Effector memory CD4-positive, alpha-beta T cell (primary cell): ENCODE results near the gene TTC9.

Experiments used
- DNase-seq, 3 donors: peaks; one replicate each; pipeline ENCODE4 v3.0.0-alpha.2; 2020
- H3K27ac ChIP-seq: 2 replicates; pipeline ENCODE4 v1.7.0; 2013; ENCODE audit warnings: mild to moderate bottlenecking, low read length, moderate library complexity; ENCODE audit not compliant: insufficient read depth, poor library complexity, severe bottlenecking
- H3K27me3 ChIP-seq: replicated peaks from 2 replicates; pipeline ENCODE4 v1.7.0; 2013; ENCODE audit warnings: mild to moderate bottlenecking, low read length; ENCODE audit not compliant: insufficient read depth, control insufficient read depth, poor library complexity, severe bottlenecking
- H3K36me3 ChIP-seq: 2 replicates; pipeline ENCODE4 v1.7.0; 2013; ENCODE audit warnings: mild to moderate bottlenecking, low read length, moderate library complexity; ENCODE audit not compliant: control insufficient read depth, insufficient read depth
- H3K4me1 ChIP-seq: 2 replicates; pipeline ENCODE4 v1.7.0; 2013; ENCODE audit warnings: low read length, mild to moderate bottlenecking; ENCODE audit not compliant: control insufficient read depth, insufficient read depth, poor library complexity, severe bottlenecking
- H3K4me3 ChIP-seq: 2 replicates; pipeline ENCODE4 v1.7.0; 2013; ENCODE audit warnings: low read length, low read depth, mild to moderate bottlenecking; ENCODE audit not compliant: insufficient read depth, poor library complexity, severe bottlenecking
- H3K9me3 ChIP-seq: 2 replicates; pipeline ENCODE4 v1.7.0; 2013; ENCODE audit warnings: mild to moderate bottlenecking, low read length, moderate library complexity; ENCODE audit not compliant: control insufficient read depth

Gene TTC9

GRCh38 chr14:70723276-70723675 is 81.6 kb downstream of the TTC9 start:
- Histone ChIP-seq H3K36me3 (no peaks in the 10 kb centered on the region), H3K4me1 (no peaks in the 10 kb centered on the region), H3K27me3 (no peaks in the 10 kb centered on the region), H3K27ac (no peak overlapping the region), H3K9me3 (no peaks in the 10 kb centered on the region), H3K4me3 (no peak overlapping the region)
- DNase-seq, result no peak

GRCh38 chr14:70724110-70724509 is 82.4 kb downstream of the TTC9 start:
- no peaks in the 10 kb centered on the region for H3K4me1 ChIP-seq
- no peaks in the 10 kb centered on the region for H3K36me3 ChIP-seq
- DNase-seq, result no peak
- no peaks in the 10 kb centered on the region for H3K9me3 ChIP-seq
- no peaks in the 10 kb centered on the region for H3K27me3 ChIP-seq
- no peak overlapping the region for H3K4me3 ChIP-seq
- no peak overlapping the region for H3K27ac ChIP-seq

GRCh38 chr14:70724944-70725343 is 83.2 kb downstream of the TTC9 start:
- Histone ChIP-seq H3K27ac (no peak overlapping the region), H3K27me3 (no peaks in the 10 kb centered on the region), H3K4me3 (no peak overlapping the region), H3K4me1 (no peaks in the 10 kb centered on the region), H3K9me3 (no peaks in the 10 kb centered on the region), H3K36me3 (no peaks in the 10 kb centered on the region)
- no peak for DNase-seq
